Measurements from ENCODE around the gene ABCA1.

DNA sequence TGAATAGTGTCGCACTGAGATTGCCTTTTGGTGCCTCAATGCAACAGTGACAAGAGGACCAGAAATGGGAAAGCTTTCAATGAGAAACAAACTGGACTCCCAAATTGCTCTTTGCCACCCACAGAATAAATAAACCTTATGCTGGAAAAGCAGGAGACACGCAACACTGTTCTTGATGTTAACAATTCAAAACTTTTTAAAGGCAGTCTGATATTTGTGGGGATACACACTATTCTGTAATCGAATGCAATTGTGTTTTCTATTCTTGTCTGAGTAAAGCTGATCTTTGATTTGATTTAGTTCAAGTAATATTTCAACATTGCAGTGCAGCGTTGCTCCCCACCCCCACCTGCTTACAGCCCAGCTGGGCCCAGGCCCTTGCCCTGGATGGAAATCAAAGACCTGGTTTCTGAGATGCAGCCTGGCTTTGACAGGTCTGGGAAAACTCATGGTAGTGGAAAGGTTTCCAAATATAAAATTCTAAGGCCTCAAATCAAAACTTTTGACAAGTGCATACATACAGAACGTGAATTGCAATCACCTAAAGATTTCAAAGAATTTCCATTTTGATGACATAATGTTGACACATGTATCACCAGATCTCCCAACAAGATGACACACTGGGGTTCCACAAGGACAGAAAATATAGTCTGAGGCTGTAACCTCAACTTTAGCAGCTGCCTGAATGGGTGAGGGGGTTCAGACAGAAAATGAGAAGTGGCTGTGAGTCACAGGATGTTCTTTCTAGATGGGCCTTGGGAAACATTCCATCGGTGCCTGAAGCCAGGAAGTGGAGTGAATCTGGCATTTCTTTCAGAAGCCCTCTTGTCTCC, 55.1 kb downstream of the ABCA1 start:
- TF ChIP-seq, protein P1, sequence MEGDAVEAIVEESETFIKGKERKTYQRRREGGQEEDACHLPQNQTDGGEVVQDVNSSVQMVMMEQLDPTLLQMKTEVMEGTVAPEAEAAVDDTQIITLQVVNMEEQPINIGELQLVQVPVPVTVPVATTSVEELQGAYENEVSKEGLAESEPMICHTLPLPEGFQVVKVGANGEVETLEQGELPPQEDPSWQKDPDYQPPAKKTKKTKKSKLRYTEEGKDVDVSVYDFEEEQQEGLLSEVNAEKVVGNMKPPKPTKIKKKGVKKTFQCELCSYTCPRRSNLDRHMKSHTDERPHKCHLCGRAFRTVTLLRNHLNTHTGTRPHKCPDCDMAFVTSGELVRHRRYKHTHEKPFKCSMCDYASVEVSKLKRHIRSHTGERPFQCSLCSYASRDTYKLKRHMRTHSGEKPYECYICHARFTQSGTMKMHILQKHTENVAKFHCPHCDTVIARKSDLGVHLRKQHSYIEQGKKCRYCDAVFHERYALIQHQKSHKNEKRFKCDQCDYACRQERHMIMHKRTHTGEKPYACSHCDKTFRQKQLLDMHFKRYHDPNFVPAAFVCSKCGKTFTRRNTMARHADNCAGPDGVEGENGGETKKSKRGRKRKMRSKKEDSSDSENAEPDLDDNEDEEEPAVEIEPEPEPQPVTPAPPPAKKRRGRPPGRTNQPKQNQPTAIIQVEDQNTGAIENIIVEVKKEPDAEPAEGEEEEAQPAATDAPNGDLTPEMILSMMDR (IDR thresholded peaks at IDR 0.05; ENCODE audit: insufficient read depth, low read length, poor library complexity, severe bottlenecking), result no peak
- TF ChIP-seq EZH2phosphoT487 (conservative IDR thresholded peaks at IDR 0.05; ENCODE audit: low read length), result no peak

Measured in SU-DHL-6 (cell line).